Mucosa of descending colon (tissue), 3 donors: ENCODE data around the gene CLNK. TPM values are rescaled to one million over a fixed set of nuclear protein-coding genes. Genes with fewer than 3 reads are reported as not detected.

ENCODE experiments used
- ATAC-seq: fragments of 200-7000 bp; cut with Tn5 transposase; one replicate; pipeline ENCODE4 v1.9.1; 2020; ENCODE audit warnings: mild to moderate bottlenecking, moderate library complexity
- DNase-seq, 3 donors: peaks; one replicate each; pipeline ENCODE4 v3.0.0-alpha.2; 2020
- H3K36me3 ChIP-seq: fragments of 200-600 bp; one replicate; pipeline ENCODE4 v1.8.0; 2021; ENCODE audit warnings: low read depth, mild to moderate bottlenecking
- H3K4me1 ChIP-seq: fragments of 200-600 bp; one replicate; pipeline ENCODE4 v1.8.0; 2021; ENCODE audit warnings: low read depth, mild to moderate bottlenecking
- H3K4me3 ChIP-seq: fragments of 200-600 bp; one replicate; pipeline ENCODE4 v1.8.0; 2021; ENCODE audit warnings: mild to moderate bottlenecking
- H3K9me3 ChIP-seq: fragments of 200-600 bp; one replicate; pipeline ENCODE4 v1.8.0; 2021; ENCODE audit warnings: mild to moderate bottlenecking
- intact Hi-C, 2 donors: fragments of 100-400 bp; cut with DNase I in 1 of 2; cut with micrococcal nuclease in 1 of 2; formaldehyde crosslinking; loops; one replicate each; pipeline versions ENCODE4 v1.11.0 to v1.11.1; 2022; cut with DNase I, micrococcal nuclease
- total RNA-seq, 3 donors: library from RNA; stranded (reverse); fragmentation: NEBNext Ultra II Directional in 2 of 3; extraction: Animal tissue kit (Norgen Biotek cat#: 25700) in 2 of 3; gene quantifications; one replicate each; pipeline versions ENCODE4 v1.2.1 to v1.2.4, GENCODE V29; 2021 to 2023
- TF ChIP-seq, protein P1 (sequence below): fragments of 200-600 bp; IDR thresholded peaks from one replicate; pipeline ENCODE4 v1.8.0; 2022; ENCODE audit warnings: antibody characterized with exemption, mild to moderate bottlenecking
- donor health status: DM: no; HTN: no; CAD: no; lungs with moderate emphysema.
- donor health status: DM: no; HTN: no; CAD: no.
- donor health status: DM: no; HTN: yes; CAD: no.

CLNK gene
- total RNA-seq, 3 donors from 2014 or later, result 0.27 to 0.60 TPM; not detected in 1

DNA sequence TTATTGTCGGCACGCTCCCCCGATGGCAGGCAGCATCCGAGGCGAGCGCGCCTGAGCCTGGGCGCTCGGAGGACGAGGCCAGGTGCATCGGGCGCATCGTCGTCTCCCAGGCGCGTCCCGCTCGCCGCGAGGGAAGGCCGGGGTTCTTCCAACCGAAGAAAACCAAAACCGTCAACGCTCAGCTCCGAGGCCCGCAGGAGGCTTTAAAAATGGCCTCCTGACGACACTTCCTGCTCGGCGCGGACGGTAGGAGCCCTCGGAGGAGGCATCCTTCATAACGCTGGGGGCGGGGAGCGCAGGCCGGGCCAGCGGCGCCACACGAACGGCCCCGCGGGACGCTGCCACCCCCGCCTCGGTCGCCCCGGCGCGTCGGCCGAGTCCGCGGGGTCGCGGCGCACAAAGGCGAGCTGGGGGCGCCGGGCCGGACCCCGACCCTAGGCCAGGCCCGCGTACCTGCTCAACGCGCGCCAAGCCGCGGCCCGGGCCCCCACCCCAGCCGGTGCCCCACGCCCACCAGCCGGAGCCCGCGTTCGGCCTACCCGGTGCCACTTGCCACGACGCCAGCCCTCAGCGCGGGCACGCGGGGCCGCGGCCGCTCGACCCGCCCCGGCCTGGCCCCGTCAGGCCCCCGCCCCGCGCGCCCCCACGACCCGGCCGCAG lies 227.8 kb downstream of the CLNK start:
- Histone ChIP-seq H3K4me3 (peak overlapping the region; percentile 35), H3K36me3 (no peaks in the 10 kb centered on the region), H3K9me3 (no peaks in the 10 kb centered on the region), H3K4me1 (no peaks in the 10 kb centered on the region)
- TF ChIP-seq, protein P1, sequence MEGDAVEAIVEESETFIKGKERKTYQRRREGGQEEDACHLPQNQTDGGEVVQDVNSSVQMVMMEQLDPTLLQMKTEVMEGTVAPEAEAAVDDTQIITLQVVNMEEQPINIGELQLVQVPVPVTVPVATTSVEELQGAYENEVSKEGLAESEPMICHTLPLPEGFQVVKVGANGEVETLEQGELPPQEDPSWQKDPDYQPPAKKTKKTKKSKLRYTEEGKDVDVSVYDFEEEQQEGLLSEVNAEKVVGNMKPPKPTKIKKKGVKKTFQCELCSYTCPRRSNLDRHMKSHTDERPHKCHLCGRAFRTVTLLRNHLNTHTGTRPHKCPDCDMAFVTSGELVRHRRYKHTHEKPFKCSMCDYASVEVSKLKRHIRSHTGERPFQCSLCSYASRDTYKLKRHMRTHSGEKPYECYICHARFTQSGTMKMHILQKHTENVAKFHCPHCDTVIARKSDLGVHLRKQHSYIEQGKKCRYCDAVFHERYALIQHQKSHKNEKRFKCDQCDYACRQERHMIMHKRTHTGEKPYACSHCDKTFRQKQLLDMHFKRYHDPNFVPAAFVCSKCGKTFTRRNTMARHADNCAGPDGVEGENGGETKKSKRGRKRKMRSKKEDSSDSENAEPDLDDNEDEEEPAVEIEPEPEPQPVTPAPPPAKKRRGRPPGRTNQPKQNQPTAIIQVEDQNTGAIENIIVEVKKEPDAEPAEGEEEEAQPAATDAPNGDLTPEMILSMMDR, result no peak
- peak; percentile 58 to 71 (median 67) for DNase-seq
- intact Hi-C loops, result no loop called here
- ATAC-seq, result peak; percentile 56

DNA sequence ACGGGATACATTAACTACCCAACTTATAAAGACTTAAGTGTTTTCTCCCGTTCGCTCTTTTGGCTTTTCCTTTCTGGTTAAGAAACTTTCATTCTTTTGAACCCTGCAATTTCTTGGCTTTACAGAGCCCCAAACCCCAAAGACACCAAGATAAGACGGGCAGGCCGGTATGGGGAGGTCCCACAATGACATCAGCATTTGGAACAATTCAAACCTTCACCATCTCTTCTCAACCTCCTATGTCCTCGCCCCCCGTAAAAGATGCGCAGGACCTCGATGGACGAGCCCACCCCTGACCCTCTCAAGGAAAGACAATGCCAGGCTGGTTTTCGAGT lies 228.3 kb downstream of the CLNK start:
- no peaks in the 10 kb centered on the region for H3K4me1 ChIP-seq
- no peak for ATAC-seq

DNA sequence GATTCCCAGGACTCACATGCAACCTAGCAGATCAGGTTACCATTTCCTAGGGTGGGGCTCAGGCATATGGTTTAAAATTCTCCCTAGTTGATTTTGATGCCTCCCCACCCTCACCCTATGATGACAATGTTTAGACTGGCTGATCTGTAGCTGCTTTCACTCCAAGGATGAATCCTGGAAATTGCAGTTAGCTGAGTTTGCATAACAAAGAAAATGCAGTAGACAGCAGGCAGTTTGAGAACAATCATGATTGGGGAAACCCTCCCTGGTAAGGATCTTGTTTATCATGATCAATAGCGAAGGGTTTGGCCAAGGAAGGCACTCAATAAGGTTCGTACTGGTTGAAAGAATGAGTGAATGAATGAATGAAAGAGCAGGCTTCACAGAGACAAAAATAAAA lies 229.4 kb downstream of the CLNK start:
- DNase-seq (no peak), ATAC-seq (no peak)
- intact Hi-C loops, result no loop called here
- TF ChIP-seq, protein P1, result no peak
- no peaks in the 10 kb centered on the region for H3K36me3 ChIP-seq
- H3K4me1 ChIP-seq, result no peaks in the 10 kb centered on the region
- H3K4me3 ChIP-seq, result no peak overlapping the region
- H3K9me3 ChIP-seq, result no peaks in the 10 kb centered on the region

More for the DNA sequence above, 228.3 kb downstream of the CLNK start:
- no peak overlapping the region for H3K4me3 ChIP-seq
- intact Hi-C loops, result no loop called here
- H3K9me3 ChIP-seq, result no peaks in the 10 kb centered on the region
- H3K36me3 ChIP-seq, result no peaks in the 10 kb centered on the region
- TF ChIP-seq, protein P1, result no peak
- no peak for DNase-seq

DNA sequence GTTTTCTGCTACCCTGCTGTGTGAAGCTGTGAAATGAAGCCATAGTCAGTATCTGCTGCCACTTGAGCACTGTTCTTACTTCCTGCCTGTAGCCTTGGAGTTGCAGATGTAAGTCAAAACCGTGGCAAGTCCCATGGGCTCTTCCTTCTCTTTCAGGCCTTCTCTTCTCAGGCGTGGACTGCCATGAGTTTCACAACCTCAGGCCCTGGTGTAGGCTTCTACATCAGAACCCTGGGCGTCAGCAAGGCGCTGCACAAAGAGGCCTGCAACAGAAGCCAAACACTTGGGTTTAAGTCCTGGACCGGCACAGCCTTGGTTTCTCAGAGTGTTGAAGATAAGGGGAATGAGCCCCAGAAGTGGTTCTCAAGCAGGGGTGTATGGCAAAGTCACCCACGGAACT lies 229.8 kb downstream of the CLNK start:
- H3K36me3 ChIP-seq, result no peaks in the 10 kb centered on the region
- intact Hi-C loops, result no loop called here
- H3K4me3 ChIP-seq, result no peak overlapping the region
- TF ChIP-seq, protein P1, result no peak
- ATAC-seq (no peak), DNase-seq (no peak)
- no peaks in the 10 kb centered on the region for H3K9me3 ChIP-seq
- H3K4me1 ChIP-seq, result no peaks in the 10 kb centered on the region

DNA sequence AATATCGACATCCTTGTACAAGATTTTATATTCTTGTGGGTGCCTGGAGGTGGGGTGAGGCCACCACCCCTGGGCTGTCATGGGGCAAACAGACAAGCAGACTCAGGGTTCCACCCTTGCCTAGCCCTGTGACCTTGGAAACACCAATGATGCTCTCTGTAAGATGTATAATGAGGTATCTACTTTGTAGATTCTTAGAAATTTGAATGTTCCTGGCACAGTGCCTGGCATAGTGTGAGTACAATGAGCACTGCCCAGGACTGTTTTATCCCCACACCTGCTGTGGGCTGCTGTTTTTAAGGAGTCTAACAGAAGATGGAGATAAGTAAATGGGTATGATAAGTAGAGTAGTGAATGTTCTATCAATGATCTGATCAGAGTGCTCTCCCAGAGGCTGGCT lies 230.4 kb downstream of the CLNK start:
- TF ChIP-seq, protein P1, result no peak
- ATAC-seq (no peak), DNase-seq (no peak)
- no peak overlapping the region for H3K4me3 ChIP-seq
- no peaks in the 10 kb centered on the region for H3K36me3 ChIP-seq
- no peaks in the 10 kb centered on the region for H3K4me1 ChIP-seq
- intact Hi-C loops, result no loop called here
- H3K9me3 ChIP-seq, result no peaks in the 10 kb centered on the region

DNA sequence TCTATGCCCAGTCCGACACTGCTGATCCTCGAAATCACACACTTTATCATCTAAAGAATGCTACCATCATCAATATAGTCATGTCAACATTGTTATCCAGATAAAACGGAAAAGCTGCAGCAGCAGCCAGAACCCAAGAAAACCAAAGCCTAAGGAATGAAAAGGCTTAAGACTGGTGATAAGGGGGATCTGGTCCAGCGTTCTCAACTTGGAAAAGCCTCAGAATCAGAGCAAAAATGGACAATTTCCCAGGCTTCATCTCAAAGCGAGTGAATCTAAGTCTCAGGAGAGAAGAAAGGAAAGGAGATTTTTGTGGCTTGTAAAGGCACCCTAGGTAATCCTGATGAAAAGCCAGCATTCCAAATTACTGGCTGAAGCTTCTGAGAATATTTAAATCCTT lies 235.6 kb downstream of the CLNK start:
- ATAC-seq (no peak), DNase-seq (no peak)
- no peaks in the 10 kb centered on the region for H3K4me1 ChIP-seq
- peaks cover 4% of the 10 kb centered on the region for H3K36me3 ChIP-seq
- TF ChIP-seq, protein P1, result no peak
- H3K4me3 ChIP-seq, result no peak overlapping the region
- H3K9me3 ChIP-seq, result peaks cover 46% of the 10 kb centered on the region
- intact Hi-C loops, result no loop called here
